HFFc6 (cell line): ENCODE results near the gene CKB. TPM values are rescaled to one million over a fixed set of nuclear protein-coding genes. Genes with fewer than 3 reads are reported as not detected.

Experiments
- DNase-seq: peaks from one replicate; pipeline ENCODE4 v3.0.0-alpha.2; 2018
- H3K27ac Mint-ChIP-seq: 2 replicates; pipeline ENCODE4 v1.8.0; 2020; ENCODE audit warnings: mild to moderate bottlenecking, mixed read lengths
- H3K27me3 Mint-ChIP-seq: 2 replicates; pipeline ENCODE4 v1.8.0; 2021; ENCODE audit warnings: mild to moderate bottlenecking, moderate library complexity, mixed read lengths; ENCODE audit not compliant: insufficient read depth
- H3K36me3 Mint-ChIP-seq: 2 replicates; pipeline ENCODE4 v1.8.0; 2021; ENCODE audit warnings: low read depth, mixed read lengths
- H3K4me1 Mint-ChIP-seq: 2 replicates; pipeline ENCODE4 v1.8.0; 2020; ENCODE audit warnings: low read depth, mixed read lengths
- H3K4me3 Mint-ChIP-seq: 2 replicates; pipeline ENCODE4 v1.8.0; 2020; ENCODE audit warnings: mild to moderate bottlenecking, moderate library complexity, mixed read lengths
- H3K9me3 Mint-ChIP-seq: 2 replicates; pipeline ENCODE4 v1.8.0; 2020; ENCODE audit warnings: mild to moderate bottlenecking, mixed read lengths
- total RNA-seq, 6 experiments: library from RNA; stranded (reverse); fragmentation: NEBNext Ultra II Directional; extraction: Animal tissue kit (Norgen Biotek cat#: 25700); gene quantifications; 2 replicates in 1 of 6; 3 replicates in 5 of 6; pipeline ENCODE4 v1.2.3, GENCODE V29; 2021
- TF ChIP-seq, protein P1 (sequence below): fragments of 200-600 bp; sonication (generic); IDR thresholded peaks from 2 replicates; pipeline ENCODE4 v1.5.0; 2021; ENCODE audit warnings: antibody characterized with exemption, mild to moderate bottlenecking

Gene CKB
- total RNA-seq, 6 experiments from 2014 or later = 16.6 to 31.3 (median 19.4) TPM

DNA sequence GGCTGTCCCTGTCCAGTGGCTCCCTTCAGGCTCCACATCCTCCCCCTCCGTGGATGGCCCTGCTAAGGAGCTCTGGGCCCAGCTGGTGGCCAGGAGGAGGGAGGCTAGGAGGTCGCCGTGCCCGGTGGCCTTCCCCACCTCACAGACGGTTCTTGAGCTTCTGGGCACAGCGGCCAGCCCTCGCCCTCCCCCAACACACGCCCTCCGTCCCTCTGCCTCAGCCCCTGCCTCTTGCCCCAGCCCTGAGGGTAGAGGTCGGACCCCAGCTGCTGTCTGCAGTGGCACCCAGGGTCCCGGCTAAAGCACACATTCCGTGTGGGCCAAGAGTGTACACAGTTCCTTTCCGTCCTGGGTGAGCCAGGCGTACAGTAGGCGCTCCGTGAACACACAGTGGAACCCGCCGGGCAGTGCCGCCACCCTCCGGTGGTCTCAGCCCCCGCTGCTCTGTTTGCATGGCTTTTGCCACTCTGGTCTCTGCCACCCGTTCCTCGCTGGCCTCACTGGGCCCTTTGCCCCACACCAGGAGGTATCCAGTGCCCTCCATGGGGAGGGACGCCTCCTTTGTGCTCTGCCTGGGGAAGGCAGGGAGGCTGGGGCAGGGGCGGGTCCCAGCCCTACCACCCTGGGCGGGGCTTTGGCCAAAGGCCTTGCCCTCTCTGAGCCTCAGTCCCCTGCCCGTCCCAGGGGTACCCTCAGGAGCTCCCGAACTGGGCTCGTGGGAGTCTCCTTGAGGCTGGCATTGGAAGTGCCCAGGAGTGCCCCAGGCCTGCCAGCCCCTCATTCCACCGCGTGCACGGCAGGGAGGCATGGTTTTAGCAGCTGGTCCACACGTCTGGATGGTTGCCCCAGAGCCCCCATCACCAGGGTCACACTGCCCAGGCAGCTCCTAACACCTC, 19.3 kb upstream of the CKB start:
- peaks cover 18% of the 10 kb centered on the region for H3K4me1 Mint-ChIP-seq
- no peaks in the 10 kb centered on the region for H3K36me3 Mint-ChIP-seq
- TF ChIP-seq, protein P1, sequence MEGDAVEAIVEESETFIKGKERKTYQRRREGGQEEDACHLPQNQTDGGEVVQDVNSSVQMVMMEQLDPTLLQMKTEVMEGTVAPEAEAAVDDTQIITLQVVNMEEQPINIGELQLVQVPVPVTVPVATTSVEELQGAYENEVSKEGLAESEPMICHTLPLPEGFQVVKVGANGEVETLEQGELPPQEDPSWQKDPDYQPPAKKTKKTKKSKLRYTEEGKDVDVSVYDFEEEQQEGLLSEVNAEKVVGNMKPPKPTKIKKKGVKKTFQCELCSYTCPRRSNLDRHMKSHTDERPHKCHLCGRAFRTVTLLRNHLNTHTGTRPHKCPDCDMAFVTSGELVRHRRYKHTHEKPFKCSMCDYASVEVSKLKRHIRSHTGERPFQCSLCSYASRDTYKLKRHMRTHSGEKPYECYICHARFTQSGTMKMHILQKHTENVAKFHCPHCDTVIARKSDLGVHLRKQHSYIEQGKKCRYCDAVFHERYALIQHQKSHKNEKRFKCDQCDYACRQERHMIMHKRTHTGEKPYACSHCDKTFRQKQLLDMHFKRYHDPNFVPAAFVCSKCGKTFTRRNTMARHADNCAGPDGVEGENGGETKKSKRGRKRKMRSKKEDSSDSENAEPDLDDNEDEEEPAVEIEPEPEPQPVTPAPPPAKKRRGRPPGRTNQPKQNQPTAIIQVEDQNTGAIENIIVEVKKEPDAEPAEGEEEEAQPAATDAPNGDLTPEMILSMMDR = peak; percentile 18; the same call in 1 of the 2 replicates
- no peaks in the 10 kb centered on the region for H3K9me3 Mint-ChIP-seq
- H3K27ac Mint-ChIP-seq = peak overlapping the region; percentile 98
- H3K27me3 Mint-ChIP-seq = peaks cover 5% of the 10 kb centered on the region
- DNase-seq = no peak
- H3K4me3 Mint-ChIP-seq = no peak overlapping the region

DNA sequence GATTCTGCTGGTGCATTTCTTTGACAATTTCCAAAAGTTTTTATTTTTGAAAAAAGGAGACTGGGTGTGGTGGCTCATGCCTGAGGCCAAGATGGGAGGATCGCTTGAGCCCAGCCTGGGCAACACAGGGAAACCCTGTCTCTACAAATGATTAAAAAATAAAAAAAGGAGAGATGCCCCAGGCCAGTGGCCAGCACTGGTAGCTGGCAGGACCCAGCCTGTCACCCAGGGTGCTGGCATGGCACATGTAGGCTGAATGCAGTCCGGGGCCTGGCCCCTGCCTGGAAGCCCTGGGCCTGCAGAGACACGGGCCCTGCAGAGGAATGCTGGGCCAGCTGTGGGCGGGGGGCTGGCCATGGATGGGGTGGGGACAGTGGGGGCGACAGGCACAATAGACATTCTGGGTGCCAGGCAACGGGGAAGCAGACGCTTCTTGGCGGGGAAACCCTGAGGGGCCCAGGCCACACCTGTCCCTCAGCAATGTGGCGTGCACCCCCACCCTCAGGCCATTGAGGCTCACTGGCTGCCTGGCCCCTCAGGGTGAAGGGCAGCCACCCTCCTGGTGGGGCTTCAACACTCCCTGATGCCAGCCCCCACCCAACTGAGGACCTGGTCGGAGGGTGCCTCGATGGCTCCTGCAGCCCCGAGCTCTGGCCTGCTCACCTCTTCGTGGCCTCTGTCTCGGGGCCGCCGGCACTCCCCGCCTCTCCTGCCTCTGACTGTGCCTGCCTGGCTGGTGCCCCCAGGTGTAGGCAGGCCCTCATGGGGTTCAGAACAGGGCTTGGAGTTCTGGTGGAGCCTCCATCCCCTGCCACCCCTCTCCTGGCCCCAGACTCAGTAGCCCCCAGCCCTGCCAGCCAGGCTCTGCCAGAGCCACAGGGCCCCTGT, 18.4 kb upstream of the CKB start:
- Mint-ChIP-seq H3K27me3 (peaks cover 5% of the 10 kb centered on the region), H3K9me3 (no peaks in the 10 kb centered on the region), H3K27ac (peak overlapping the region; percentile 98), H3K4me3 (peak overlapping the region; percentile 80), H3K4me1 (peaks cover 22% of the 10 kb centered on the region), H3K36me3 (no peaks in the 10 kb centered on the region)
- TF ChIP-seq, protein P1 = no peak
- DNase-seq = no peak

DNA sequence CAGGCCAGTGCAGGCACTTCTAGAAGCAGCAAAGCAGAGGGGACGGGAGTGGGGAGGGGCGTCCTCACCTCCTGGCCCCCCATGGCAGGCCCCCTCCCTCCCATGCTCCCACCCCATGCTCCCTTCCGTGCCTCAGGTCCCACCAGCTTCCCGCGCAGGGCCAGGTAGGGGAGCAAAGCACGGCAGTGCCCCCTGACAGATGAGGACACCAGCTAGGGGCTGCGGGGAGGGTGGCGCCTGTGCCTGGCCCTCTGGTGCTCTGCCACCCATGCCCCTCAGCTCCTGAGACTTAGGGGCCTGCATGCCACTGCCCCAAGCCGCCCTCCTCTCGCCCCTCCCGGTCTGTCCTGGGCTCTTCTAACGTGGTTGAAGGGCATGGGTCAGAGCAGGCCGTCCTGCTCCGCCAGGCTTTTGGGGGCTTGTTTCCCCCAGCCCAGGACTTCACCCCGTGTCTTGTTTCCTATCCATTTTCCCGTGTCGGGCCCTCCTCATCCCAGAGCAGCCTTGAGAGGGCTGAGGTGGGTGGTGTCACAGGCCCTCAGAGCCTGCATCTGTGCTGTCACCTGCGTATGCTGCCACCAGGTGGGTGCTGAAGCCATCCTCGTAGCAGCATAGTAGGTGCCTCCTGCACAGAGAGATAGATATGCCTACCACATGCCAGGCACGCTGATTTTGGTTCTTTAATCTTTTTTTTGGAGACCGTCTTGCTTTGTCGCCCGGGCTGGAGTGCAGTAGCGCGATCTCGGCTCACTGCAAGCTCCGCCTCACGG, 16.6 kb upstream of the CKB start:
- Mint-ChIP-seq H3K27ac (peak overlapping the region; percentile 98), H3K27me3 (peaks cover 5% of the 10 kb centered on the region), H3K9me3 (no peaks in the 10 kb centered on the region), H3K36me3 (no peaks in the 10 kb centered on the region), H3K4me1 (peaks cover 22% of the 10 kb centered on the region), H3K4me3 (no peak overlapping the region; the same call in 1 of the 2 replicates)
- DNase-seq = no peak
- TF ChIP-seq, protein P1 = no peak

DNA sequence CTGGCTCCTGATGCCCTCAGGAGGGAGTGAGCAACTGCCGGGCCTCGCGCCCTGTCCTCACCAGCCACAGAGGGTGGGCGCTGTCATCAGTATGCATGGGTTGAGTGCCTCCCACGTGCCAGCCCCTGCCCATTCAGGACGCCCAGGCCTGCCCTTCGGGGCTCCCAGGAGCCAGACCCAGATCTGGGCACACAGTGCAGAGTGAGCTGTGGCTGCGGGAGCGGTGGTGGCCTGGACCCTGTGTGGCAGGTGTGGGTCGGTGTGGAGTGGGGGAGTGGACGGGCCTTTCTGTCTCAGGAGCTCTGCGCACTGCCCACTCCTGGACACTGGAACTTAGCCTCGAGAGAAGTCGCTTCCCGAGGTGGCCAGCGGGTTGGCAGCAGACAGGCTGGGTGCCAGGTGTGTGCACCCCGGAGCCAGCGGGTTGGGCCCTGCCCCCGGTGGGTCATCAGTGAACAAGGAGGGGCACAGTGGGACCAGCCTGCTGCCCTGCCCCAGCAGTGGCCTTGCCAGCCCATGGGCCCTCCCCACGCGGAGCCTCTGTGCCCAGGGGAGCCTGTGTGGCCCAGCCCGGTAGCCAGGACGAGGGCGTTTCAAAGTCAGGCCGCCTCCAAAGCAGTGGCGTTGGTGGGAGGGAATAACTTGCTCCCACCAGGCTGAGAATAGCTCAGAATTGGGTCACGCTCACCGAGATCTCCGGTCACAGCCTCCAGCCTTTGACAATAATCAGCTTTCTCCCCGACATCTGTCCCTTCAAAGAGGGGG, 15.8 kb upstream of the CKB start:
- Mint-ChIP-seq H3K9me3 (no peaks in the 10 kb centered on the region), H3K4me1 (peaks cover 22% of the 10 kb centered on the region), H3K27ac (no peak overlapping the region), H3K36me3 (no peaks in the 10 kb centered on the region), H3K27me3 (peaks cover 5% of the 10 kb centered on the region), H3K4me3 (no peak overlapping the region)
- TF ChIP-seq, protein P1 = no peak
- no peak for DNase-seq
